ENCODE results near the gene PRMT3.

The PRMT3 gene

GRCh38 chr11:20511982-20512381 is 124.5 kb downstream of the PRMT3 start:
- Histone ChIP-seq H3K4me3 (ENCODE audit: low read length) (no peak overlapping the region), H3K9ac (ENCODE audit: low read length) (no peak overlapping the region), H3K27me3 (ENCODE audit: control insufficient read depth, insufficient read depth, low read length) (no peaks in the 10 kb centered on the region), H3K27ac (ENCODE audit: low read depth, low read length) (no peak overlapping the region), H3K36me3 (ENCODE audit: control insufficient read depth, insufficient read depth, low read length) (no peaks in the 10 kb centered on the region), H3K4me1 (ENCODE audit: control insufficient read depth, insufficient read depth, low read length) (no peaks in the 10 kb centered on the region)

- H3K9ac ChIP-seq (ENCODE audit: low read length) = no peak overlapping the region
- H3K27ac ChIP-seq (ENCODE audit: low read depth, low read length) = no peak overlapping the region
- H3K4me3 ChIP-seq (ENCODE audit: low read length) = no peak overlapping the region
- H3K36me3 ChIP-seq (ENCODE audit: control insufficient read depth, insufficient read depth, low read length) = no peaks in the 10 kb centered on the region
- H3K27me3 ChIP-seq (ENCODE audit: control insufficient read depth, insufficient read depth, low read length) = no peaks in the 10 kb centered on the region
- no peaks in the 10 kb centered on the region for H3K4me1 ChIP-seq (ENCODE audit: control insufficient read depth, insufficient read depth, low read length)
These were observed 125.4 kb downstream of the PRMT3 start for GRCh38 chr11:20512869-20513268.

GRCh38 chr11:20518323-20518834 is 130.9 kb downstream of the PRMT3 start:
- Histone ChIP-seq H3K27me3 (ENCODE audit: control insufficient read depth, insufficient read depth, low read length) (no peaks in the 10 kb centered on the region), H3K4me3 (ENCODE audit: low read length) (no peak overlapping the region), H3K4me1 (ENCODE audit: control insufficient read depth, insufficient read depth, low read length) (no peaks in the 10 kb centered on the region), H3K27ac (ENCODE audit: low read depth, low read length) (no peak overlapping the region), H3K9ac (ENCODE audit: low read length) (no peak overlapping the region), H3K36me3 (ENCODE audit: control insufficient read depth, insufficient read depth, low read length) (no peaks in the 10 kb centered on the region)

- H3K4me1 ChIP-seq (ENCODE audit: control insufficient read depth, insufficient read depth, low read length) = no peaks in the 10 kb centered on the region
- no peaks in the 10 kb centered on the region for H3K27me3 ChIP-seq (ENCODE audit: control insufficient read depth, insufficient read depth, low read length)
- no peak overlapping the region for H3K4me3 ChIP-seq (ENCODE audit: low read length)
- H3K36me3 ChIP-seq (ENCODE audit: control insufficient read depth, insufficient read depth, low read length) = no peaks in the 10 kb centered on the region
- H3K9ac ChIP-seq (ENCODE audit: low read length) = no peak overlapping the region
- H3K27ac ChIP-seq (ENCODE audit: low read depth, low read length) = no peak overlapping the region
These were observed 135.0 kb downstream of the PRMT3 start for GRCh38 chr11:20522536-20522935.

GRCh38 chr11:20529757-20530156 is 142.2 kb downstream of the PRMT3 start:
- Histone ChIP-seq H3K27ac (ENCODE audit: low read depth, low read length) (no peak overlapping the region), H3K4me3 (ENCODE audit: low read length) (no peak overlapping the region), H3K4me1 (ENCODE audit: control insufficient read depth, insufficient read depth, low read length) (no peaks in the 10 kb centered on the region), H3K36me3 (ENCODE audit: control insufficient read depth, insufficient read depth, low read length) (no peaks in the 10 kb centered on the region), H3K27me3 (ENCODE audit: control insufficient read depth, insufficient read depth, low read length) (no peaks in the 10 kb centered on the region), H3K9ac (ENCODE audit: low read length) (no peak overlapping the region)

- Histone ChIP-seq H3K36me3 (ENCODE audit: control insufficient read depth, insufficient read depth, low read length) (no peaks in the 10 kb centered on the region), H3K9ac (ENCODE audit: low read length) (no peak overlapping the region), H3K27ac (ENCODE audit: low read depth, low read length) (no peak overlapping the region), H3K4me3 (ENCODE audit: low read length) (no peak overlapping the region), H3K4me1 (ENCODE audit: control insufficient read depth, insufficient read depth, low read length) (no peaks in the 10 kb centered on the region), H3K27me3 (ENCODE audit: control insufficient read depth, insufficient read depth, low read length) (no peaks in the 10 kb centered on the region)
These were observed 143.6 kb downstream of the PRMT3 start for GRCh38 chr11:20530942-20531703.

- H3K27me3 ChIP-seq (ENCODE audit: control insufficient read depth, insufficient read depth, low read length) = no peaks in the 10 kb centered on the region
- H3K36me3 ChIP-seq (ENCODE audit: control insufficient read depth, insufficient read depth, low read length) = no peaks in the 10 kb centered on the region
- no peak overlapping the region for H3K4me3 ChIP-seq (ENCODE audit: low read length)
- H3K4me1 ChIP-seq (ENCODE audit: control insufficient read depth, insufficient read depth, low read length) = no peaks in the 10 kb centered on the region
- no peak overlapping the region for H3K9ac ChIP-seq (ENCODE audit: low read length)
- no peak overlapping the region for H3K27ac ChIP-seq (ENCODE audit: low read depth, low read length)
These were observed 147.9 kb downstream of the PRMT3 start for GRCh38 chr11:20535271-20535881.

- Histone ChIP-seq H3K4me1 (ENCODE audit: control insufficient read depth, insufficient read depth, low read length) (no peaks in the 10 kb centered on the region), H3K27me3 (ENCODE audit: control insufficient read depth, insufficient read depth, low read length) (no peaks in the 10 kb centered on the region), H3K36me3 (ENCODE audit: control insufficient read depth, insufficient read depth, low read length) (no peaks in the 10 kb centered on the region), H3K9ac (ENCODE audit: low read length) (no peak overlapping the region), H3K4me3 (ENCODE audit: low read length) (no peak overlapping the region), H3K27ac (ENCODE audit: low read depth, low read length) (no peak overlapping the region)
These were observed 148.8 kb downstream of the PRMT3 start for GRCh38 chr11:20536365-20536764.

- H3K27me3 ChIP-seq (ENCODE audit: control insufficient read depth, insufficient read depth, low read length) = no peaks in the 10 kb centered on the region
- H3K27ac ChIP-seq (ENCODE audit: low read depth, low read length) = no peak overlapping the region
- H3K4me3 ChIP-seq (ENCODE audit: low read length) = no peak overlapping the region
- H3K9ac ChIP-seq (ENCODE audit: low read length) = no peak overlapping the region
- no peaks in the 10 kb centered on the region for H3K4me1 ChIP-seq (ENCODE audit: control insufficient read depth, insufficient read depth, low read length)
- no peaks in the 10 kb centered on the region for H3K36me3 ChIP-seq (ENCODE audit: control insufficient read depth, insufficient read depth, low read length)
These were observed 149.3 kb downstream of the PRMT3 start for GRCh38 chr11:20536784-20537183.

- H3K36me3 ChIP-seq (ENCODE audit: control insufficient read depth, insufficient read depth, low read length) = no peaks in the 10 kb centered on the region
- H3K4me3 ChIP-seq (ENCODE audit: low read length) = no peak overlapping the region
- H3K9ac ChIP-seq (ENCODE audit: low read length) = no peak overlapping the region
- no peaks in the 10 kb centered on the region for H3K27me3 ChIP-seq (ENCODE audit: control insufficient read depth, insufficient read depth, low read length)
- H3K27ac ChIP-seq (ENCODE audit: low read depth, low read length) = no peak overlapping the region
- no peaks in the 10 kb centered on the region for H3K4me1 ChIP-seq (ENCODE audit: control insufficient read depth, insufficient read depth, low read length)
These were observed 154.0 kb downstream of the PRMT3 start for GRCh38 chr11:20541503-20541902.

GRCh38 chr11:20544603-20545237 is 157.2 kb downstream of the PRMT3 start:
- Histone ChIP-seq H3K27ac (ENCODE audit: low read depth, low read length) (no peak overlapping the region), H3K36me3 (ENCODE audit: control insufficient read depth, insufficient read depth, low read length) (no peaks in the 10 kb centered on the region), H3K27me3 (ENCODE audit: control insufficient read depth, insufficient read depth, low read length) (no peaks in the 10 kb centered on the region), H3K4me3 (ENCODE audit: low read length) (no peak overlapping the region), H3K4me1 (ENCODE audit: control insufficient read depth, insufficient read depth, low read length) (no peaks in the 10 kb centered on the region), H3K9ac (ENCODE audit: low read length) (no peak overlapping the region)

GRCh38 chr11:20547411-20547810 is 159.9 kb downstream of the PRMT3 start:
- H3K27me3 ChIP-seq (ENCODE audit: control insufficient read depth, insufficient read depth, low read length) = no peaks in the 10 kb centered on the region
- H3K9ac ChIP-seq (ENCODE audit: low read length) = no peak overlapping the region
- no peaks in the 10 kb centered on the region for H3K4me1 ChIP-seq (ENCODE audit: control insufficient read depth, insufficient read depth, low read length)
- H3K4me3 ChIP-seq (ENCODE audit: low read length) = no peak overlapping the region
- no peak overlapping the region for H3K27ac ChIP-seq (ENCODE audit: low read depth, low read length)
- no peaks in the 10 kb centered on the region for H3K36me3 ChIP-seq (ENCODE audit: control insufficient read depth, insufficient read depth, low read length)

All from rectal smooth muscle tissue (tissue), 1 donor.